GM18502 (cell line): ENCODE data around the gene ANKRD53.
A peak's percentile ranks its signal among the peaks of the same experiment; 100 is the strongest.
"Not testable (repeated sequence)": the region's sequence is repeated elsewhere in the genome, so short reads cannot be mapped to it uniquely, and the experiment has no call there.

ENCODE experiments used
- ATAC-seq: cut with Tn5 transposase; IDR thresholded peaks from one replicate; pipeline ENCODE4 v1.9.1; 2021; ENCODE audit warnings: mild to moderate bottlenecking; ENCODE audit not compliant: unreplicated experiment, poor library complexity

The ANKRD53 gene

DNA sequence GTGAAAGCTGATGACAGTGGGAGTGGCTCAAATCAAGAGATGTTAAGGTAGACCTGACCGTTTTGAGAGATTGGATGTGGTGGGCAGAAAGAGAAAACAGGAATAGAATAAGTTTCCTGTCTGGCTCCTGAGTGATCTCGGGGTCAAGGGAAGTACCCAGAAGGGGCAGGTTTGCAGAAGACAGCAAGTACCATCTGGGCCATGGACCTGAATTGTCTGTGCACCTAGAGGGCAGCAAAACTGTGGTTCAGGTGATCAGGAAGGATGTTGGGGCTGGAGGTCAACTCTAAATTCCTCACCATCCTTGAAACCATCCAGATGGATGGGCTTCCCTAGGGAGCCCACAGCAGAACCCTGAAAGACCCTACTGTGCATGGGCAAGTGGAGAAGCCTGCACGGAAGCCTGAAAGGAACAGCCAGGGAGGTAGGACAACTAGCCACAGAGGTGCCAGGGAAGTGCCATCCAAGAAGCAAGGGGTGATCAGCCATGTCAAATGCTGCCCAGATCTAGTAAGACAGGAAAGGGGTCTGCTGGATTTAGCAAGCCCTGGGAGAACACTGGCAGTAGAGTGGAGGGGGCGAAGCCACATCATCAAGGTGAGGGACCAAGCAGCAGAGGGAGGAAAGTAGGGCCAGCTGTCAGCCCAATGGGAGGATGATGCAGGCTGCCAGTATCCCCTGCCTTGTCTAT is 8.2 kb downstream of the ANKRD53 start:
- no peak for ATAC-seq

DNA sequence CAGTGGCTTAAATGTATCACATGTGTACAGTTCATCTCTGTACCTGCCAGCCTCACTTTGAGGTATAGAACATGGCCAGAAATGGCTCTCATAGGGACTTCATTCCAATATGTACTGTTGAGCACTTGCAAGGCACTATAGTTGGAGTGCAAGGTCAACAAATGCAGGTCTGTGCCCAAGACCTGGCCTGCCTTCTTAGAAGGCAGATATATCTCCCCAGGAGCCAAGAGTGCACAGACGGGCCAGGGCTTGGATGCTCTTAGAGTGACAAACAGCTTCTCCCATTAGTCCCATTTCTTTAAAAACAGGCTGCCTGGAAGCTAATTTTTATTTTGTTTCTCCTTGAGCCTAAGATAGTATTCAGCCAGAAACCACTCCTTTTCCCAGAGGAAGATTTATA is 9.0 kb downstream of the ANKRD53 start:
- no peak for ATAC-seq

DNA sequence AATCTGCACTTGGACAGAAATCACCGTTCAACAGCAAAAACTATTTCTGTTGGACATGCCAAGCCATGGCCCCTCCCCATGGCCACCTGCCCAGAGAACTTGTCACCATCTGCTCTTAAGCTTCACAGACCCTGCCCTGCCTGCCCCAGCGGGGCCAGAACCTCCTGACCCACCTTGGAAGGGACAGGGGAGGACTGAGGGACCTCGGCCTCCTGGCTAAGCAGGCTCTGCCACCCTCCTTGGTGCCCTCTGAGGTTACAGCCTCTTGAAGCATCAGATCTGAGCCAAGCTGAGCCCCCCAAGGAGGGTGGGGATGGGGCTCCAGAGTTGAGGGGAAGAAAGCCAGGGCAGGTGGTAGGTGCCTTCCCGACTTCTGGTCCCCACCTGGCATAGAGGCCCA is 9.7 kb downstream of the ANKRD53 start:
- no peak for ATAC-seq

DNA sequence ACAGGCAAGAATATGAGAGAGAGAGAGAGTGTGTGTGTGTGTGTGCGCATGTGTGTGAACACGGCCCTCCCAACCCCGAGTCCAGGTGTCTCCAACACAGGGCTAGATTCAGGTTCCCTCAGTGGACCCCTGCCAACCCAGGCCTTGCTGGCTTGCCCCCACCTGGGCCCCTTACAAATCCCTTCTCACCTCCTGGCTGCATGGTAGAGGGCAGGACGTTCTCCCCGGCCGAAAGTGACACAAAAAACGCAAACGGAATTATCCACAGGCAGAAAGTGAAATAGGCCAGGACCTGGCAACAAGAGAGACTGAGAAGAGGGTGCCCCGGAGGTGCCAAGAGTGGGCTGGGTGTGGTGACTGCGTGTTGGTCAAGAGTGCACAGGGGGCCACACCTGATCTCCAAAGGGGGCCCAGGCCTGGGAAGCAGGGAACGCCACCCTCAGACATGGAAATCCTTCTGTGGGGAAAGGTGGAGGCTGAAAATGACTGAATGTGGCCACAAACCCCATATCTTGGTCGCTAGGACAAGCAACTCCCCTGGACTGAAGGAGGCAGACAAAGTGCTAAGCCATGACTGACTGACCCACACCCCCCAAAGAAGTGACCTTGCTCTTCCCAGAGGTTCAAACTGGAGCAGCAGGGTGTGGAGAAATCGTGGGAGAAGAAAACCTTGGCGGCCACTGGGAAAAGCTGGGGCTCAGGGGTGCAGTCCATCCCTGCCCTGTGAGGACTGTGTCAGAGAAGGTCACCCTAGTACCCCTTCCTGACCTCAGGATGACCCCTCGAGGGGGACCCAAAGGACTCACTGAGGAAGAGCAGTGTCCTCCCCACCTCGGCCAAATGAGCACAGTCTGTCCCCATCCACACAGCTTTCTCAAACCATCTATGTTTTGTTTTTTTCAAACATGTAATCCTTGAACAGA is 10.6 kb downstream of the ANKRD53 start:
- ATAC-seq: no peak

DNA sequence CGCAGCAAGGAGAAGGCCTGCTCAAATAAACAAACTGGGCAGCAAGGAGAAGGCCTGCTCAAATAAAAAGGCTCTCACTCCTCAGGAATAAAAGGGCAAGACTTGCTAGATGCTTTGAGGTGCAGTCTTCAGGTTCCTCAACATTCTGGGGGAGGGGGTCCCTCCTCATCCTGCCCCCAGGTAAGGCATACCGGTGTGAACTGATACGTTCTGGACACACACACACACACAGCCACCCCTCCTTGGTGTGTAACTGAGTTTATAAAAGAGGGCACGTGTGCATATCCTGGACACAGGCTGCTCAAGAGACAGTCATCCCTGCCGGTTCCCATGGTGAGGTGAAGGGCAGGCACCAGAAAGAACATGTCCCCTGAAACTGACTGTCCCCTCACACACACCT is 11.8 kb downstream of the ANKRD53 start:
- no peak for ATAC-seq

DNA sequence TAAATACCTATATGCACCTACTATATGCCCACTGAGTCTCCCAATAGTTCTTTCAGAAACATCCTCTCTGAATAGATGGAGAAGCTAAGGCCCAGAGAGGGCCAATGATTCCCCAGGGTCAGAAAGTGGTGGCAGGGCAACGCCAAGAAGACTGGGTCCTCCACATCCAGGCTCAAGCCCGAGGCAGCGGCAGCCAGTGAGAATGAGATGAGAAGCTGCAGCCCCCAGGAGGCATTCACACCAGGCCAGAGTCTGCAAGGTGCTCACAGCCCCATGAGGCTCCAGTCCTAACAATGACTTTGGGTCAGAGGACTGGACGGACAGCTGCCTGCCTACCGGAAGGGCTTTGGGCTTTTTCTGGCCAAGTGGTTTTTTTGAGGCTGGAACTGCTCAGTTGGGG is 12.7 kb downstream of the ANKRD53 start:
- no peak for ATAC-seq

DNA sequence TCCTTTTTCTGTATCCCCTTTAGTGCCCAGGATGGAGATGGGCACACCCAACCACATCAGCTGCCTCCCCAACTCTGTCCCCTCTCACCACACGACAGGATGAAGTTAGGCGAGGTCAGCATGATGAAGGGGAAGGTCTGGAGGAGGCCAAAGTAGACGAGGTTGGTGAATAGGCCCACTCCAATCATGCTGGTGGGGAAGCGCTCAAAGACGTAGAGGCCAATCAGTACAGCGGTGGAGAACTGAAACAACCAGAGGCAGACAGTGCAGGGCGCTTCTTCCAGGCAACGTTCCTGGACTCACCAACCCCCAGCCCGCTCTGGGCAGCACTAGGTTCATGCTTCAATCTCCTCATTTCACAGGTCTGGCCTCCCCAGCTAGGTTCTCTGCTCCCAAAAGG is 13.3 kb downstream of the ANKRD53 start:
- ATAC-seq: no peak

DNA sequence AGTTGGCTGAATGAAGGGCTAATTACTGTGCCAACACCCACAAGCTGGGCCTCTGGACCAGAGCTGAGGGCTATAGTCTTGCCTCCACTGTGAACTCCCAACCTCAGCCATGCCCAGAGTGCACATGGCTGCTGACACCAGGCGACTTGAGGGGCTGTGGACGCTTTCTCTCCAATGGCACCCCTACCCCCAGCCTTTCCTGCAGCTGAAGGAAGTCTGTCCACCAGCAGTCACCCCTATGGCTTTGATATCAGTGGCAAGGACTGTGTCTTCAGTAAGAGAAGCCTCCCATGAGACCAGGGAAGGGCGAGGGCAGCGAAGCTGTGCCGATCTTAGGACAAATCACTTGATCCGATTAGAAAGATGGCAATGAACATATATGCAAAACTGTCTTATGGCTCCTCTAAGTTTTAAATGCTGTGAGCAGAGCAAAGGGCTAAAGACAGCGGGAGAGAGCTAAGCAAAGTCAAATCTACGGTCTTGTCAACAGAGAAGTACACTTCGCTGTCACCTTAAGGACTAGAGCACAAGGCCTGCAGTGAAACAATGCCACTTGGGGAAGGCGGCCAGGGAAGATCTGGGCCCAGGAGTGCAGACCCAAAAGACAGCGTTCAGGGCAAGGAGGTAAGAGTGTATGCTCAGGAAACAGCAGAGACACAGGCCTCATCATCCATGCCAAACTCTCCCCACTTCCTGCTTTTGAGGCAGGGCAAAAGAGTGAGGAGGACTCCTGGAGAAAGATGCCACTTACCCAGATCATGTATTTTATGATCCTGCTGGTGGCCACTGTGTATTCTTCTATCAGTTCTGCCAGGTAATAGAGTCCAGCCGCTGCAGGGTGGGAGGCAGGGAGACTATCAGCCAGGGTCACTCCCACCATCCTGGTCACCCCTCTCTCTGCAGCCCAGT is 14.8 kb downstream of the ANKRD53 start:
- ATAC-seq: no peak

DNA sequence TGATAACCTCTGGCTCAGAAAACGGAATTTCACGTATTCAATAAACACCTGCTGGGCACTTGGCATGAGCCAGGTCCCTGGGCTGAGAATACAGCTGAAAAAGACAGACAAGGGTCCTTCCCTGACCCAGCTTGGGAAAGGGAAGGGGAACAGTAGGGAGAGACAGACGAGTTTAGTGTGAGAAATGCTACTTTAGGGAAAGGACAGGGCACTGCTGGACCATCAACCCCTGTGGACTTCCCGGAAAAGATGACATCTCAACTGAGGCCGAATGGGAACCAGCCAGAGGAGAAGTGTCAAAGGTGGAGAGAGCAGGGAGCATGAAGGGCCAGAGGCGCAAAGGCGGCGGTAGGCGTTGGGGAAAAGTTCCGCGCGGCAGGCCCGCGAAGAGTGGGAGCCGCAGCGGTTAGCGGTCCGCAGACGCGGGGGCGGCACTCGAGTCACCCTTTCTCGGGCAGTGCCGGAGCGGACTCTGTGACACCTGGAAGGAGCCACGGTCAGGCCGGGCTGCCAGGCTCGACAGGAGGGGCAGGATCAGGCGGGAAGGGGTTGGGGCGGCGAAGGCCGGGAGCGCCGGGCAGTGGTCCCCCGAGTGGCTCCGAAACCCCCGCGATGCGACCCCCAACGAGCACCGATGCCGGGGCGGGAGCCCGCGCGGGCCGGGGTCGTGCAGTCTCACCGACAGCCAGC is 15.7 kb downstream of the ANKRD53 start:
- ATAC-seq: peak; percentile 30

DNA sequence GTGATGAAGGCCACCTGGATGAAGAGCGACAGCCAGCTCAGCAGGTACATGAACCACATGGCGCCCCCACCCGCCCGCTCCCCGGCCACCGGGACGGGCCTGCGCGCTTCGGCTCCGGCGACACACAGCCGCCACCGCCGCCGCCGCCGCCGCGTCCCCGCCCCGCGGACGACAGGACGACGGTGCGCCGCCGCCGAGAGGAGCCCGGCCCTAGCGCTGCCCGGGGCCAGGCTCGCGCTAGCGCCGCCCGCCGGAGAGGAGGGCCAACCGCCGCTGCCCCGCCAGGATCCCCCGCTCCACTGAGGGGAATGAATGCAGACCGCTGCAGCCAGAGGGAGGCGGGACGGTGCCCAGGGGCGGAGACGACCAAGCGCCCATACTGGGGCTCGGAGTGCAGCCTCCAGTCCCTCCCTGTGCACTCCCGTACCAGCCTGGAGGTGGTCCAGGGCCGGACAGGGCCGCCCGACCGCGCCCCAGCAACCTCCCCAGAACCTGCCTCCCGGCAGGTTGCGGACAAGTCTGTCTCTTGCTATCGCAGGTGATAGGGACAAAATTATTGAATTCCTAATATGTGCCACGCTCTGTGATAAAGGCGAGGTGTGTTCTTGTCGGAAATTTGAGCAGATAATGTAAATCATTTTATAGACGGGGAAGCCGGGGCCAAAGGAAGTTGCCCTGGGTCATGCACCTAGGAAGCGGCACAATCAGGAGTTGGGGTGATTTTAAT is 16.4 kb downstream of the ANKRD53 start, which contains the start of gene TEX261:
Gene TEX261, minus strand, starts transcription at position 175 of the 727 bp plus-strand sequence. Its CDS starts 116 bp downstream, at position 59.
- ATAC-seq: peak; percentile 97

DNA sequence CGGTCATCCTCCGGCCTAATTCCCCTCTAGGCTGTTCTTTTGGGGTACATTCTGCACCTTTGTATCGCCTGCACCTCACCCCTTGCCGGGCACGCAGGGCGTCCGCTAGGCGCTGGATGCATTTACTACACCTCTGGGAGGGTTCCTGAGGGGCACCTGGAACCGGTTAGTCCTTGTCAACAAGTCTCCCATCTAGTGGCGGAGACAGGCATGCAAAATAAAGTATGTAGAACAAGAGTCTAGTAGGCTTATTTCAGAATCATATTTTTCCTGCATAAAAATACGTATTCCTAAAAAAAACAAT is 16.9 kb downstream of the ANKRD53 start:
- peak; percentile 46 for ATAC-seq

DNA sequence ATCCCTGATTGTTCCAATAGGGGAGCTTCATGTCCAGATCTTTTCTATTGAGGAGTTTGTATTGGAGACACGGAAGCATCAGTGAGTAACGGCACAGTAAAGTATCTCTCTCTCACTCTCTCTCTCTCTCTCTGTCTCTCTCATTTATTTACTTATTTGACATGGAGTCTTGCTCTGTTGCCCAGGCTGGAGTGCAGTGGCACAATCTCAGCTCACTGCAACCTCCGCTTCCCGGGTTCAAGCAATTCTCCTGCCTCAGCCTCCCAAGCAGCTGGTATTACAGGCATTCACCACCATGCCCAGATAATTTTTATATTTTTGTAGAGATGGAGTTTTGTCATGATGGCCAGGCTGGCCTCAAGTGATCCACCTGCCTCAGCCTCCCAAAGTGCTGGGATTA is 20.5 kb downstream of the ANKRD53 start:
- not testable (repeated sequence) for ATAC-seq

DNA sequence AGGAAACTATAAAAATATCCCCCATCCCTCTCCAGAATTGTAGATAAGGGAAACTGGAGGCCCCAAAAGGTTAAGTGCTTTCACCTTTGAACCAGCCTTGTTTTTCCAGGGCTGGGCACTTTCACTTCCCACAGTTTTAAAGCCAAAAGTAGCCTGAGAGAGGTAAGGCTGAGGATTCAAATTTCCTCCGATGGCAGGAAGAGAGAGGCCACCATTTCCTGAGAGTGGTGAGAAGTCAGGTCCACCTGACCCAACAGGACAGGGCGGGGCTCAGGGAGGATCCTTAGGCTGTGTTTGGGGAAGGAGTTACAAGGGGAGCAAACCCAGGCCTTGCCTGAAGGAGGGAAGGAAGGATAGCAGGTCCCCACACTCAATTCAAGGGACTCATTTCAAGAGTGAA is 20.9 kb downstream of the ANKRD53 start:
- ATAC-seq: no peak

DNA sequence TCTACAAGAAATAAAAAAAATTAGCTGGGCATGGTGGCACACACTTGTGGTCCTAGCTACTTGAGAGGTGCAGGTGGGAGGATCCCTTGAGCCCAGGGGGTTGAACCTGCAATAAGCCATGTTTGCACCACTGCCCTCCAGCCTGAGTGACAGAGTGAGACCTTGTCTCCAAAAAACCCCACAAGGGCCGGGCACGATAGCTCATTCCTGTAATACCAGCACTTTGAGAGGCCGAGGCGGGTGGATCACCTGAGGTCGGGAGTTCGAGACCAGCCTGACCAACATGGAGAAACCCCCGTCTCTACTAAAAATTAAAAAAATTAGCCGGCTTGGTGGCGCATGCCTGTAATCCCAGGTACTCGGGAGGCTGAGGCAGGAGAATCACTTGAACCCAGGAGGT is 21.5 kb downstream of the ANKRD53 start:
- not testable (repeated sequence) for ATAC-seq

DNA sequence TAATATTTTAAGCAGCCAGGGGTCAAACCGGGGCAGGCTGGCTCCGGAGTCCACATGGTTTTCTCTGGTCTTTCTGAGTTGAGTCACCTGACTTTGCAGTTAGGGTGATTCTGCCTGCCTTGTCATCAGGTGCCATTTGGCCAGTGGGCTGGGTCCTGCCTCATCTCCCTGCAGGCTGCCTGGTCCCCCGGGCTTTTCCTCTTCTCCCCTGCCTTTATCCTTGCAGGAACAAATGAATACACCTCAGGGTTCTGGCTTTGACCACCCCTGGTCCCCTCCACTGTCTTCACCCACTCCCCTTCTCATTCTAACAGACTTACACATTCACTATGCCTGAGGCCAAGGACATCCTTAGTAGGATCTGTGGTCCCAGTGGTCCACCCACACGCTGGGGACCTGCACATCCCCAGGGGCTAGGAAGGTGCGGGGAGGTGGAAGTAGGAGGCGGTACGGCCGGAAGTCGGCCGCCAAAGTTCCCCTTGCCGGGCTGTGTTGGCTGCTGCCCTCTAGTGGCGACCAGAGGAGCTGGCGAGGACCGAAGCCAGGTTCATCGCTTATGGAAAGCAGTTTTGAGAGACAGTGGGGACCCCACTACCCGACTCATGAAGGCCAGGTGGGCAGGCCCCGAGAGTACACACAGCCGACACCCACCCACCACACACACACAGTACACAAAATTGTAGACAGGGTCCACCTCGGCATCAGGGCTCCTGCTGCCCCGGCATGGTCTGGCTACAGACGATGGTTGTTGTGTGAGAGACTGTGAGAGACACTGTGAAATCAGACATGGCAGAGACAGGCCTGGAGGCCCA is 22.6 kb downstream of the ANKRD53 start:
- ATAC-seq: peak; percentile 90

DNA sequence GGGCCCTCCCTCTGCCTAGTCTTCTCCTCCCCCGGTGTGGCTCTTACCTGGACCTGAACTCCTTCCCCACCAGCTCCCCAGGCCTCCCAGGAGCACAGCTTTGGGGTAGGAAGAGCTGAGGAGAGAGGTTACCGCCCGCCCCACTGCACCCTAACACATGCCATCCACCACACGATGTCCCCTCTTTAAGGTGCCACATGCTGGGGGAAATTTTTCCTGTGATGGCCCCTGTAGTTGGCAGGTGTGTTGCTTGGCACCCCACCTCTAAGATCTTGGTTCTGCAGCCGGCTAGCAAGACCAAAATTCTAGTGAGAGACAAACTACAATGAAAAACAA is 23.1 kb downstream of the ANKRD53 start:
- no peak for ATAC-seq

DNA sequence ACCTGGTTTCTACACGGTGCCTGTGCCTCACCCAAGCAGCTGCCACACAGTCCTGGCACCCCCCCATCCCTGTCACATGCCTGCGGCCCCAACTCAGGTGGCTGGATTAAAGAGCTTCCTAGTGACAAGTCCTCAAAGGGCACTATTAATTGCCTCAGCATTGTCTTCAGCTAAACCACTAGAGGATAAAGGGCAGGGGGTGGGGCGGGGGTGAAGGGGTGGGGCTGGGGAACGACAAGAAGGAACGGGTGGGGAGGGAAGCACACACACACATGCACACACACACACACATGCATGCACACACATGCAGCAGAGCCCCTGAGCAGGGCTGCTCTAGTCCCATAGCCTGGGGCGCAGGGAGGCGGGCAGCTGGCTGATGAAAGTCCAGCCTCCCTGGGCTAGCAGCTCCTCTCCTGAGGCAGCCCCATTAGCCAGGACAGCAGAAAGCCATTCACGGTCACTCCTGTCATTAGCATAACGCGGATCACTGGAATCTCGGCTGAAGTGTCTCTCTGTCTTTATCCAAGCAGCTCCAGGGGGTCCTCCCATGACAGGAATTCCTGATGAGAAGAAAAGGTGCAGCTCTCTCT is 23.6 kb downstream of the ANKRD53 start:
- ATAC-seq: no peak

DNA sequence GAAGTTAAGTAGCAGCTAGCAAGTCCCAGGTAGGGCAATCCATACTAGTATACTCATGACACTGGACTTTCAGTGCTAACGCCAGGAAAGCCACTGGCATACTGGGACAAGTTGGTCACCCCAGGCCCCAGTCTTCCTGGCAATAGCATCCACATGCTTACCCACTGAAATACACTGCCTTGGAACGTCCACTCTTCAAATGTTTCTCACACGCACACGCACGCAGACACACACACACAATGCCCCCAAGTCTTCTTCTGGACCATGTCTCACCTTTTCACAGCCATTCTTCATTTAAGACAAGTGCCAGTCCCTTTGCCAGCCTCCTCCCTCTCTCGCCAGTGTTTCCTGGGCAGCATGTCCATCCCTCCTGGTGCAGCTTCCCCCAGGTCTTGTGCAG is 25.0 kb downstream of the ANKRD53 start:
- no peak for ATAC-seq
